Breast epithelium (tissue), 4 donors: ENCODE data around the gene F12. TPM values are rescaled to one million over a fixed set of nuclear protein-coding genes. Genes with fewer than 3 reads are reported as not detected.

Source experiments
- DNase-seq, 2 donors: peaks; one replicate each; pipeline ENCODE4 v3.0.0-alpha.2; 2019; ENCODE audit warnings: low spot score in 2 of 2
- H3K27ac ChIP-seq, 2 donors: fragments of 200-600 bp; sonication (generic) in 1 of 2; one replicate each; pipeline ENCODE4 v1.5.1; 2016 to 2019; ENCODE audit warnings: mild to moderate bottlenecking in 1 of 2
- H3K27me3 ChIP-seq, 2 donors: fragments of 200-600 bp; sonication (generic) in 1 of 2; one replicate each; pipeline versions ENCODE4 v1.5.1 to v1.6.0; 2017 to 2019; ENCODE audit warnings: control low read depth in 1 of 2, mild to moderate bottlenecking in 1 of 2
- H3K36me3 ChIP-seq: fragments of 200-600 bp; one replicate; pipeline ENCODE4 v1.5.1; 2019
- H3K4me1 ChIP-seq, 2 donors: fragments of 200-600 bp; sonication (generic); one replicate each; pipeline ENCODE4 v1.5.1; 2016 to 2019; ENCODE audit warnings: control low read depth in 1 of 2
- H3K4me3 ChIP-seq, 3 donors: fragments of 200-600 bp; sonication (generic); 1 replicate in 2 of 3; 2 replicates in 1 of 3; pipeline ENCODE4 v1.5.1; 2016 to 2019; ENCODE audit warnings: mild to moderate bottlenecking in 3 of 3, moderate library complexity in 2 of 3
- H3K9me3 ChIP-seq, 2 donors: fragments of 200-600 bp; sonication (generic) in 1 of 2; one replicate each; pipeline ENCODE4 v1.5.1; 2016 to 2019; ENCODE audit warnings: control low read depth in 1 of 2
- POLR2A ChIP-seq: fragments of 450-650 bp; IDR thresholded peaks from one replicate; pipeline ENCODE4 v1.6.1; 2016; ENCODE audit warnings: antibody characterized with exemption, mild to moderate bottlenecking, moderate library complexity
- POLR2AphosphoS5 ChIP-seq, 3 donors: sonication (generic); formaldehyde crosslinking; IDR thresholded peaks; one replicate each; pipeline ENCODE4 v1.6.1; 2017; ENCODE audit warnings: antibody characterized with exemption in 3 of 3
- intact Hi-C: fragments of 100-400 bp; cut with DNase I; formaldehyde crosslinking; loops from one replicate; pipeline ENCODE4 v1.15.1; 2023; ENCODE audit warnings: low total_unique reads
- total RNA-seq, 3 donors: library from RNA; depleted of rRNA; stranded (reverse); fragments of >200 nt; gene quantifications; one replicate each; pipeline ENCODE4 v1.1.0, GENCODE V29; 2016
- TF ChIP-seq, protein P1 (sequence below), 3 donors: fragments of 450-650 bp; IDR thresholded peaks; one replicate each; pipeline ENCODE4 v1.5.1; 2016 to 2017; ENCODE audit warnings: antibody characterized with exemption in 3 of 3, mild to moderate bottlenecking in 3 of 3, moderate library complexity in 3 of 3

Gene F12
- total RNA-seq, 3 donors from 2014 or later = 0.64 to 2.9 (median 2.6) TPM

DNA sequence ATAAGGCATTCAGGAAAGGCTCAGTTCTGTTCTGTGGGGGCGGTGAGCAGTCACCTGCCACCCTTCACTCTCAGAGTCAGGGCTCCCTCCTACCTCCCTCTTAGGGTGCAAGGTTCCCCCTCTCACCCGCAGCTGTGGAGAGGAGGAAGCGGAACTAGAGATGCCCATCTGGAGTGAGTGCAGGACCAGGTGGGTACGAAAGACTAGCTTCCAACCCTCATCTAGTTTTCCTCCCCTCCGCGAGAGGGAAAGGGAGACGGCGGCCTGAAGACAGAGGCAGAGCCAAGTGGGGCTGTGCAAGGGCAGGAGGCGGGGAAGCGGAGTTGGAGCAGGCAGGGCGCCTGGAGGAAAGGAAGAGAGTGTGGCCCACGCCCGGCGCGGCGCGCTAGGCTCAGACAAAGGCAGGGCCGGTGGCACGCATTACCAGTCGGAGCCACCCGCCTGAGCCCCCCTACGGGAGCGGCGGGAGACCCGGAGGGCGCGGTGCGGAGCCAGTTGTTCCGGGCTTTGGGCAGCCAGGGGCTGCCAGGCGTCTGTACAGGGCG is 44.6 kb upstream of the F12 start:
- no peak for DNase-seq
- Histone ChIP-seq H3K27me3 (peaks cover 0 to 2% of the 10 kb centered on the region in 2 donors), H3K4me3 (peak overlapping the region; percentile 45 to 79 (median 60)), H3K9me3 (no peaks in the 10 kb centered on the region), H3K4me1 (no peaks in the 10 kb centered on the region), H3K36me3 (no peaks in the 10 kb centered on the region), H3K27ac (peak overlapping the region; percentile 59 to 82)
- TF ChIP-seq POLR2A (no peak), POLR2AphosphoS5 (IDR thresholded peaks at IDR 0.05) (no peak)
- TF ChIP-seq, protein P1, sequence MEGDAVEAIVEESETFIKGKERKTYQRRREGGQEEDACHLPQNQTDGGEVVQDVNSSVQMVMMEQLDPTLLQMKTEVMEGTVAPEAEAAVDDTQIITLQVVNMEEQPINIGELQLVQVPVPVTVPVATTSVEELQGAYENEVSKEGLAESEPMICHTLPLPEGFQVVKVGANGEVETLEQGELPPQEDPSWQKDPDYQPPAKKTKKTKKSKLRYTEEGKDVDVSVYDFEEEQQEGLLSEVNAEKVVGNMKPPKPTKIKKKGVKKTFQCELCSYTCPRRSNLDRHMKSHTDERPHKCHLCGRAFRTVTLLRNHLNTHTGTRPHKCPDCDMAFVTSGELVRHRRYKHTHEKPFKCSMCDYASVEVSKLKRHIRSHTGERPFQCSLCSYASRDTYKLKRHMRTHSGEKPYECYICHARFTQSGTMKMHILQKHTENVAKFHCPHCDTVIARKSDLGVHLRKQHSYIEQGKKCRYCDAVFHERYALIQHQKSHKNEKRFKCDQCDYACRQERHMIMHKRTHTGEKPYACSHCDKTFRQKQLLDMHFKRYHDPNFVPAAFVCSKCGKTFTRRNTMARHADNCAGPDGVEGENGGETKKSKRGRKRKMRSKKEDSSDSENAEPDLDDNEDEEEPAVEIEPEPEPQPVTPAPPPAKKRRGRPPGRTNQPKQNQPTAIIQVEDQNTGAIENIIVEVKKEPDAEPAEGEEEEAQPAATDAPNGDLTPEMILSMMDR (IDR thresholded peaks at IDR 0.05) = no peak
- intact Hi-C loops = loop anchor here (5.0 to 10.0 kb wide), 2 partner anchors 57 to 339 kb away; no protein-coding TSS in a partner anchor

GRCh38 chr5:177452688-177453638 is 43.6 kb upstream of the F12 start:
- no peak overlapping the region for H3K4me3 ChIP-seq
- no peaks in the 10 kb centered on the region for H3K36me3 ChIP-seq
- TF ChIP-seq, protein P1 (IDR thresholded peaks at IDR 0.05) = no peak
- no peak for TF ChIP-seq POLR2AphosphoS5 (IDR thresholded peaks at IDR 0.05)
- TF ChIP-seq POLR2A = no peak
- no peak for DNase-seq
- H3K4me1 ChIP-seq = no peaks in the 10 kb centered on the region
- intact Hi-C loops = loop anchor here (5.0 to 10.0 kb wide), 2 partner anchors 56 to 338 kb away; no protein-coding TSS in a partner anchor
- peak overlapping the region; percentile 59 to 82 for H3K27ac ChIP-seq
- H3K27me3 ChIP-seq = peaks cover 0 to 2% of the 10 kb centered on the region in 2 donors
- H3K9me3 ChIP-seq = no peaks in the 10 kb centered on the region

DNA sequence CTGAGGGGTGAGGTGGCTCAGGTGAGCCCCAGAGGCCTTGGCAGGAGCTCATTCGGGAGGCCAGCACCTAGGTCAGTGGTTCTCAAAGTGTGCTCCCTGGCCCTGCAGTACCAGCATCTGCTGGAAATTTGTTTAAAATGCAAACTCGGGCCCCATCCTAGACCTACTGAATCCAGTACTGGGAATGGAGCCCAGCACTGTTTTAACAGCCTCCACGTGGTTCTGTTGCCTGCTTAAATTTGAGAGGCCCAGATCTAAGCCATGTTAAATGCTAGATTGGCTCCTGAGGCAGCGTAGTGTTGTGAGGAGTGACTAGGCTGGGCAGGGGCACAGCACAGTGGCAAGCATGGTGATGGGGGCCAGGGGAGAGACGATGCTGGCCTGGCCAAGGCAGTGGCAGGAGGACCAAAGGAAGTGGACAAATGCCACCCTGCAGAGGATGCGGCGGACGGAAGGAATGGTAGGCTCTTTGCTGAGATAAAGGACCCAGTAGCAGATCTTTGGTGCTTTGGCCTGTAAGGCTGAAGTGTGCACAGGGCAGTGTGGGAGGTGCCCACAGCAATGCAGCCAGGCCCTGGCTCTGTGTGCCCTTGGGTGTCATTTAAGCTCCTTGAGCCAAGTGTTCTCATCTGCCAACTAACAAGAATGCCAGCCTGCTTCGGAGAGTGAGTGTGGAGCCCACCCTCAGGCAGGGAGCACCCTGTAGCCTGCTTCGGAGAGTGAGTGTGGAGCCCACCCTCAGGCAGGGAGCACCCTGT is 41.5 kb upstream of the F12 start:
- intact Hi-C loops = loop anchor here (5.0 to 10.0 kb wide), 2 partner anchors 54 to 336 kb away; no protein-coding TSS in a partner anchor
- Histone ChIP-seq H3K4me3 (no peak overlapping the region), H3K4me1 (peaks cover 0 to 13% of the 10 kb centered on the region in 2 donors), H3K27me3 (peaks cover 0 to 5% of the 10 kb centered on the region in 2 donors), H3K27ac (no peak overlapping the region), H3K9me3 (no peaks in the 10 kb centered on the region), H3K36me3 (no peaks in the 10 kb centered on the region)
- no peak for DNase-seq
- TF ChIP-seq, protein P1 (IDR thresholded peaks at IDR 0.05) = no peak
- TF ChIP-seq POLR2A (no peak), POLR2AphosphoS5 (IDR thresholded peaks at IDR 0.05) (no peak)

DNA sequence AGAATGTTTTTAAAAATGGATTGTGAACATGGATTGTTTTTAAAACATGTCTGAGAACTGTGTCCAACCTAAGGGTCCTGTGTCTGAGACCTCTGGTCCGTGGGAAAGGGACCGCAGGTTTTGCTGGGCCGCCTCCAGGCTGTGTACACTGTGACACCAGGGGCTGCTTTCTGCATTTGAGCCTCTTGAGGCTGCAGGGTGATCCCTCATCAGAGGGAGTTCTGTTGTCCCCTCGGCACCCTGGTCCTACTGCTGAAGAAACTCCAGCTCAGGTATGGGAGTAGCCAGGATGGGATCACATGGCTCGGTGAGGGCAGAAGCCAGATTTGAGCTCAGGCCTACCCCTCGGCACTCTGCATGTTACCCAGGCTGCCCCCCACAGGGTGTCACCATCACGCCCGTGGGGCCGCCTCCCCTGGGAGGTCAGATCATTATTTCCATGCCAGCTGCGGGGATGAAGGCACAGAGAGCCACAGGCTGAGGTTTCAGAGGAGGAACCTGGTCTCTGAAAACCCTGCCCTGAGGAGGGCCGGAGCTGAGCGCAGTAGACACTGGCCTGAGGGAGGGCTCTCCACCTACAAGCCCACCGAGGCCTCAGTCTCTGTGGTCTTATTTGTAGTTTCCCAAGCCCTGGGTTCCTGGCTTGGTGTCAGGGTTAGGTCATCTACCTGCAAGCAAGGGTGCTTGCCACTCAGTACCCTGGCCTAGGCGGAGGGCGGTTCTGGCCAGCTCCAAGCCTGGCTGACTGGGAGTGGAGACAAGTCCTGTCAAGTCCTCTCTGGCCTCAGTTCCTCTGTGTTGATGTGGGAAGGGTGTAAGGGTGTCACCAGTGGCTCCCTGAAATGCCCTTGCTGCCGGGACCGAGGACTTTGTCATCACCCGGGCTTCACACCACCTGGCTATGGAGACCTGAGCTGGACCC is 40.0 kb upstream of the F12 start:
- peaks cover 0 to 5% of the 10 kb centered on the region in 2 donors for H3K27me3 ChIP-seq

More for the DNA sequence above, 40.0 kb upstream of the F12 start:
- Histone ChIP-seq H3K27ac (no peak overlapping the region), H3K4me3 (no peak overlapping the region), H3K36me3 (no peaks in the 10 kb centered on the region), H3K9me3 (no peaks in the 10 kb centered on the region), H3K4me1 (peaks cover 0 to 13% of the 10 kb centered on the region in 2 donors)
- TF ChIP-seq, protein P1 (IDR thresholded peaks at IDR 0.05) = no peak
- TF ChIP-seq POLR2A (no peak), POLR2AphosphoS5 (IDR thresholded peaks at IDR 0.05) (no peak)
- DNase-seq = no peak
- intact Hi-C loops = loop anchor here (5.0 to 10.0 kb wide), 3 partner anchors 42 to 335 kb away; partner anchors contain the start of gene F12
